GM23338 (cell line): ENCODE results near the gene KLK2. TPM values are rescaled to one million over a fixed set of nuclear protein-coding genes. Genes with fewer than 3 reads are reported as not detected.

ENCODE experiments used
- ATAC-seq: fragments of 200-7000 bp; cut with Tn5 transposase; 3 replicates; pipeline ENCODE4 v1.9.1; 2020
- DNase-seq: peaks from one replicate; pipeline ENCODE4 v3.0.0-alpha.2; 2015; ENCODE audit warnings: low spot score
- H2AFZ ChIP-seq: fragments of 200-600 bp; sonication (generic); 2 replicates; pipeline ENCODE4 v1.8.0; 2016; ENCODE audit warnings: antibody characterized with exemption, mild to moderate bottlenecking, moderate library complexity
- H3F3A ChIP-seq: fragments of 200-600 bp; sonication (generic); replicated peaks from 2 replicates; pipeline ENCODE4 v1.8.0; 2017; ENCODE audit warnings: antibody characterized with exemption, mixed run types, low read depth
- H3K27ac ChIP-seq: fragments of 200-600 bp; sonication (generic); 2 replicates; pipeline ENCODE4 v1.6.1; 2016; ENCODE audit warnings: low read depth
- H3K27me3 ChIP-seq: fragments of 200-600 bp; sonication (generic); 2 replicates; pipeline ENCODE4 v1.8.0; 2016; ENCODE audit warnings: mild to moderate bottlenecking, mixed run types, moderate library complexity; ENCODE audit not compliant: insufficient read depth
- H3K36me3 ChIP-seq: fragments of 200-600 bp; sonication (generic); 2 replicates; pipeline ENCODE4 v1.8.0; 2016; ENCODE audit warnings: mild to moderate bottlenecking; ENCODE audit not compliant: insufficient read depth
- H3K4me1 ChIP-seq: fragments of 200-600 bp; sonication (generic); 2 replicates; pipeline ENCODE4 v1.8.0; 2016; ENCODE audit warnings: mild to moderate bottlenecking, moderate library complexity; ENCODE audit not compliant: insufficient read depth
- H3K4me2 ChIP-seq: fragments of 200-600 bp; sonication (generic); 2 replicates; pipeline ENCODE4 v1.7.1; 2017; ENCODE audit warnings: mixed run types
- H3K4me3 ChIP-seq: fragments of 200-600 bp; sonication (generic); 2 replicates; pipeline ENCODE4 v1.6.1; 2016; ENCODE audit warnings: mixed run types
- H3K79me2 ChIP-seq: fragments of 200-600 bp; sonication (generic); replicated peaks from 2 replicates; pipeline ENCODE4 v1.8.0; 2017; ENCODE audit warnings: mild to moderate bottlenecking; ENCODE audit not compliant: insufficient read depth
- H3K9me2 ChIP-seq: fragments of 200-600 bp; sonication (generic); 2 replicates; pipeline ENCODE4 v1.8.0; 2017; ENCODE audit not compliant: insufficient read depth
- H4K20me1 ChIP-seq: fragments of 200-600 bp; sonication (generic); replicated peaks from 2 replicates; pipeline ENCODE4 v1.8.0; 2017; ENCODE audit warnings: mild to moderate bottlenecking; ENCODE audit not compliant: insufficient read depth
- H3K27ac Mint-ChIP-seq: 2 replicates; pipeline ENCODE4 v1.8.0; 2020; ENCODE audit warnings: inconsistent platforms, mild to moderate bottlenecking, moderate library complexity, mixed read lengths
- H3K27me3 Mint-ChIP-seq: 3 replicates; pipeline ENCODE4 v1.8.0; 2022; ENCODE audit warnings: low read depth, mild to moderate bottlenecking, moderate library complexity, mixed read lengths, inconsistent platforms; ENCODE audit not compliant: insufficient read depth, poor library complexity
- H3K36me3 Mint-ChIP-seq: 3 replicates; pipeline ENCODE4 v1.8.0; 2021; ENCODE audit warnings: low read depth, mild to moderate bottlenecking, inconsistent platforms, moderate library complexity, mixed read lengths
- H3K4me1 Mint-ChIP-seq: 3 replicates; pipeline ENCODE4 v1.8.0; 2020; ENCODE audit warnings: mild to moderate bottlenecking, inconsistent platforms, mixed read lengths
- H3K4me3 Mint-ChIP-seq: 3 replicates; pipeline ENCODE4 v1.8.0; 2021; ENCODE audit warnings: moderate library complexity, mild to moderate bottlenecking, inconsistent platforms, mixed read lengths
- H3K9me3 Mint-ChIP-seq: 3 replicates; pipeline ENCODE4 v1.8.0; 2020; ENCODE audit warnings: moderate library complexity, mild to moderate bottlenecking, inconsistent platforms, mixed read lengths
- EZH2 ChIP-seq: fragments of 200-600 bp; sonication (generic); IDR thresholded peaks from one replicate; pipeline ENCODE4 v1.8.0; 2017; ENCODE audit warnings: antibody characterized with exemption, mild to moderate bottlenecking, low read depth; ENCODE audit not compliant: unreplicated experiment
- POLR2AphosphoS5 ChIP-seq: IDR thresholded peaks from 2 replicates; pipeline ENCODE4 v1.6.1; 2016; ENCODE audit warnings: antibody characterized with exemption, low read depth
- STAT1 ChIP-seq: IDR thresholded peaks from one replicate; pipeline ENCODE4 v1.6.1; 2016; ENCODE audit warnings: antibody characterized with exemption; ENCODE audit not compliant: unreplicated experiment
- polyA plus RNA-seq: library from polyadenylated mRNA; unstranded; fragments of >200 nt; fragmentation: Nextera tagmentation; extraction: Ambion mirVana; gene quantifications from 2 replicates; pipeline ENCODE4 v1.2.1, GENCODE V29; 2016
- total RNA-seq: library from RNA; depleted of rRNA; stranded (reverse); fragments of >200 nt; shearing (Covaris generic); gene quantifications from 2 replicates; pipeline ENCODE4 v1.2.3, GENCODE V29; 2014
- TF ChIP-seq, protein P1 (sequence below): IDR thresholded peaks from 2 replicates; pipeline ENCODE4 v1.6.1; 2016; ENCODE audit warnings: antibody characterized with exemption
- TF ChIP-seq, protein P2 (sequence below), 2 experiments: fragments of 200-600 bp in 1 of 2; sonication (generic) in 1 of 2; conservative IDR thresholded peaks; 2 replicates each; pipeline versions ENCODE4 v1.5.1 to v1.6.1; 2016 to 2017; ENCODE audit warnings: antibody characterized with exemption in 2 of 2, low read depth in 2 of 2, mild to moderate bottlenecking in 2 of 2, moderate library complexity in 1 of 2
- TF ChIP-seq, protein P3 (sequence below): fragments of 250-450 bp; sonication (Bioruptor Pico); IDR thresholded peaks from 2 replicates; pipeline ENCODE4 v1.5.0; 2020; ENCODE audit warnings: mild to moderate bottlenecking, moderate library complexity

The KLK2 gene
- total and polyA plus RNA-seq, 2 experiments from 2014 or later = 0.18 to 0.69 TPM

DNA sequence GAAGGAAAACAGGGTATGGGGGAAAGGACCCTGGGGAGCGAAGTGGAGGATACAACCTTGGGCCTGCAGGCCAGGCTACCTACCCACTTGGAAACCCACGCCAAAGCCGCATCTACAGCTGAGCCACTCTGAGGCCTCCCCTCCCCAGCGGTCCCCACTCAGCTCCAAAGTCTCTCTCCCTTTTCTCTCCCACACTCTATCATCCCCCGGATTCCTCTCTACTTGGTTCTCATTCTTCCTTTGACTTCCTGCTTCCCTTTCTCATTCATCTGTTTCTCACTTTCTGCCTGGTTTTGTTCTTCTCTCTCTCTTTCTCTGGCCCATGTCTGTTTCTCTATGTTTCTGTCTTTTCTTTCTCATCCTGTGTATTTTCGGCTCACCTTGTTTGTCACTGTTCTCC, 15.9 kb upstream of the KLK2 start:
- DNase-seq (no peak), ATAC-seq (no peak)
- Mint-ChIP-seq H3K4me3 (no peak overlapping the region), H3K4me1 (no peaks in the 10 kb centered on the region; the same call in 2 of the 3 replicates), H3K27ac (no peak overlapping the region), H3K27me3 (peaks cover 13% of the 10 kb centered on the region), H3K36me3 (peaks cover 40% of the 10 kb centered on the region), H3K9me3 (peaks cover 90% of the 10 kb centered on the region)
- H3K79me2 ChIP-seq = no peaks in the 10 kb centered on the region
- H3K27me3 ChIP-seq = no peaks in the 10 kb centered on the region
- H3K27ac ChIP-seq = no peak overlapping the region
- TF ChIP-seq POLR2AphosphoS5 (no peak), STAT1 (no peak), EZH2 (no peak)
- TF ChIP-seq, protein P1, sequence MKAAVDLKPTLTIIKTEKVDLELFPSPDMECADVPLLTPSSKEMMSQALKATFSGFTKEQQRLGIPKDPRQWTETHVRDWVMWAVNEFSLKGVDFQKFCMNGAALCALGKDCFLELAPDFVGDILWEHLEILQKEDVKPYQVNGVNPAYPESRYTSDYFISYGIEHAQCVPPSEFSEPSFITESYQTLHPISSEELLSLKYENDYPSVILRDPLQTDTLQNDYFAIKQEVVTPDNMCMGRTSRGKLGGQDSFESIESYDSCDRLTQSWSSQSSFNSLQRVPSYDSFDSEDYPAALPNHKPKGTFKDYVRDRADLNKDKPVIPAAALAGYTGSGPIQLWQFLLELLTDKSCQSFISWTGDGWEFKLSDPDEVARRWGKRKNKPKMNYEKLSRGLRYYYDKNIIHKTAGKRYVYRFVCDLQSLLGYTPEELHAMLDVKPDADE = no peak
- H4K20me1 ChIP-seq = no peaks in the 10 kb centered on the region
- H3F3A ChIP-seq = no peaks in the 10 kb centered on the region
- no peak overlapping the region for H3K4me3 ChIP-seq
- H3K9me2 ChIP-seq = 0 out of 2 replicates have a peak, but pooled peaks cover under 1% of the 10 kb centered on the region
- peaks cover 12% of the 10 kb centered on the region for H3K4me1 ChIP-seq
- H3K4me2 ChIP-seq = no peak overlapping the region
- peak overlapping the region; percentile 93 for H2AFZ ChIP-seq
- H3K36me3 ChIP-seq = no peaks in the 10 kb centered on the region

DNA sequence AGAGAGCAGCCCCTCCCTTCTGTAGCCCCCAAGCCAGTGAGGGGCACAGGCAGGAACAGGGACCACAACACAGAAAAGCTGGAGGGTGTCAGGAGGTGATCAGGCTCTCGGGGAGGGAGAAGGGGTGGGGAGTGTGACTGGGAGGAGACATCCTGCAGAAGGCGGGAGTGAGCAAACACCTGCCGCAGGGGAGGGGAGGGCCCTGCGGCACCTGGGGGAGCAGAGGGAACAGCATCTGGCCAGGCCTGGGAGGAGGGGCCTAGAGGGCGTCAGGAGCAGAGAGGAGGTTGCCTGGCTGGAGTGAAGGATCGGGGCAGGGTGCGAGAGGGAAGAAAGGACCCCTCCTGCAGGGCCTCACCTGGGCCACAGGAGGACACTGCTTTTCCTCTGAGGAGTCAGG, 14.4 kb upstream of the KLK2 start:
- Mint-ChIP-seq H3K27ac (no peak overlapping the region), H3K9me3 (peaks cover 89% of the 10 kb centered on the region), H3K27me3 (peaks cover 13% of the 10 kb centered on the region), H3K4me1 (no peaks in the 10 kb centered on the region; the same call in 2 of the 3 replicates), H3K36me3 (peaks cover 37% of the 10 kb centered on the region), H3K4me3 (no peak overlapping the region)
- Histone ChIP-seq H3K36me3 (no peaks in the 10 kb centered on the region), H3K4me3 (no peak overlapping the region), H3K4me2 (peak overlapping the region; percentile 57; the same call in 1 of the 2 replicates), H4K20me1 (no peaks in the 10 kb centered on the region), H3K27ac (no peak overlapping the region), H3K79me2 (no peaks in the 10 kb centered on the region), H2AFZ (0 out of 2 replicates have a peak overlapping the region, but pooled peaks have one; percentile 63), H3F3A (no peaks in the 10 kb centered on the region), H3K9me2 (no peaks in the 10 kb centered on the region), H3K27me3 (no peaks in the 10 kb centered on the region), H3K4me1 (peaks cover 12% of the 10 kb centered on the region)
- TF ChIP-seq POLR2AphosphoS5 = no peak
- TF ChIP-seq, protein P2, sequence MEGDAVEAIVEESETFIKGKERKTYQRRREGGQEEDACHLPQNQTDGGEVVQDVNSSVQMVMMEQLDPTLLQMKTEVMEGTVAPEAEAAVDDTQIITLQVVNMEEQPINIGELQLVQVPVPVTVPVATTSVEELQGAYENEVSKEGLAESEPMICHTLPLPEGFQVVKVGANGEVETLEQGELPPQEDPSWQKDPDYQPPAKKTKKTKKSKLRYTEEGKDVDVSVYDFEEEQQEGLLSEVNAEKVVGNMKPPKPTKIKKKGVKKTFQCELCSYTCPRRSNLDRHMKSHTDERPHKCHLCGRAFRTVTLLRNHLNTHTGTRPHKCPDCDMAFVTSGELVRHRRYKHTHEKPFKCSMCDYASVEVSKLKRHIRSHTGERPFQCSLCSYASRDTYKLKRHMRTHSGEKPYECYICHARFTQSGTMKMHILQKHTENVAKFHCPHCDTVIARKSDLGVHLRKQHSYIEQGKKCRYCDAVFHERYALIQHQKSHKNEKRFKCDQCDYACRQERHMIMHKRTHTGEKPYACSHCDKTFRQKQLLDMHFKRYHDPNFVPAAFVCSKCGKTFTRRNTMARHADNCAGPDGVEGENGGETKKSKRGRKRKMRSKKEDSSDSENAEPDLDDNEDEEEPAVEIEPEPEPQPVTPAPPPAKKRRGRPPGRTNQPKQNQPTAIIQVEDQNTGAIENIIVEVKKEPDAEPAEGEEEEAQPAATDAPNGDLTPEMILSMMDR (conservative IDR thresholded peaks at IDR 0.05; ENCODE audit: low read depth in 2 of 2) = 0 out of 4 replicates have a peak, but pooled peaks of 1 of the 2 experiments have one; percentile 0
- TF ChIP-seq, protein P3, sequence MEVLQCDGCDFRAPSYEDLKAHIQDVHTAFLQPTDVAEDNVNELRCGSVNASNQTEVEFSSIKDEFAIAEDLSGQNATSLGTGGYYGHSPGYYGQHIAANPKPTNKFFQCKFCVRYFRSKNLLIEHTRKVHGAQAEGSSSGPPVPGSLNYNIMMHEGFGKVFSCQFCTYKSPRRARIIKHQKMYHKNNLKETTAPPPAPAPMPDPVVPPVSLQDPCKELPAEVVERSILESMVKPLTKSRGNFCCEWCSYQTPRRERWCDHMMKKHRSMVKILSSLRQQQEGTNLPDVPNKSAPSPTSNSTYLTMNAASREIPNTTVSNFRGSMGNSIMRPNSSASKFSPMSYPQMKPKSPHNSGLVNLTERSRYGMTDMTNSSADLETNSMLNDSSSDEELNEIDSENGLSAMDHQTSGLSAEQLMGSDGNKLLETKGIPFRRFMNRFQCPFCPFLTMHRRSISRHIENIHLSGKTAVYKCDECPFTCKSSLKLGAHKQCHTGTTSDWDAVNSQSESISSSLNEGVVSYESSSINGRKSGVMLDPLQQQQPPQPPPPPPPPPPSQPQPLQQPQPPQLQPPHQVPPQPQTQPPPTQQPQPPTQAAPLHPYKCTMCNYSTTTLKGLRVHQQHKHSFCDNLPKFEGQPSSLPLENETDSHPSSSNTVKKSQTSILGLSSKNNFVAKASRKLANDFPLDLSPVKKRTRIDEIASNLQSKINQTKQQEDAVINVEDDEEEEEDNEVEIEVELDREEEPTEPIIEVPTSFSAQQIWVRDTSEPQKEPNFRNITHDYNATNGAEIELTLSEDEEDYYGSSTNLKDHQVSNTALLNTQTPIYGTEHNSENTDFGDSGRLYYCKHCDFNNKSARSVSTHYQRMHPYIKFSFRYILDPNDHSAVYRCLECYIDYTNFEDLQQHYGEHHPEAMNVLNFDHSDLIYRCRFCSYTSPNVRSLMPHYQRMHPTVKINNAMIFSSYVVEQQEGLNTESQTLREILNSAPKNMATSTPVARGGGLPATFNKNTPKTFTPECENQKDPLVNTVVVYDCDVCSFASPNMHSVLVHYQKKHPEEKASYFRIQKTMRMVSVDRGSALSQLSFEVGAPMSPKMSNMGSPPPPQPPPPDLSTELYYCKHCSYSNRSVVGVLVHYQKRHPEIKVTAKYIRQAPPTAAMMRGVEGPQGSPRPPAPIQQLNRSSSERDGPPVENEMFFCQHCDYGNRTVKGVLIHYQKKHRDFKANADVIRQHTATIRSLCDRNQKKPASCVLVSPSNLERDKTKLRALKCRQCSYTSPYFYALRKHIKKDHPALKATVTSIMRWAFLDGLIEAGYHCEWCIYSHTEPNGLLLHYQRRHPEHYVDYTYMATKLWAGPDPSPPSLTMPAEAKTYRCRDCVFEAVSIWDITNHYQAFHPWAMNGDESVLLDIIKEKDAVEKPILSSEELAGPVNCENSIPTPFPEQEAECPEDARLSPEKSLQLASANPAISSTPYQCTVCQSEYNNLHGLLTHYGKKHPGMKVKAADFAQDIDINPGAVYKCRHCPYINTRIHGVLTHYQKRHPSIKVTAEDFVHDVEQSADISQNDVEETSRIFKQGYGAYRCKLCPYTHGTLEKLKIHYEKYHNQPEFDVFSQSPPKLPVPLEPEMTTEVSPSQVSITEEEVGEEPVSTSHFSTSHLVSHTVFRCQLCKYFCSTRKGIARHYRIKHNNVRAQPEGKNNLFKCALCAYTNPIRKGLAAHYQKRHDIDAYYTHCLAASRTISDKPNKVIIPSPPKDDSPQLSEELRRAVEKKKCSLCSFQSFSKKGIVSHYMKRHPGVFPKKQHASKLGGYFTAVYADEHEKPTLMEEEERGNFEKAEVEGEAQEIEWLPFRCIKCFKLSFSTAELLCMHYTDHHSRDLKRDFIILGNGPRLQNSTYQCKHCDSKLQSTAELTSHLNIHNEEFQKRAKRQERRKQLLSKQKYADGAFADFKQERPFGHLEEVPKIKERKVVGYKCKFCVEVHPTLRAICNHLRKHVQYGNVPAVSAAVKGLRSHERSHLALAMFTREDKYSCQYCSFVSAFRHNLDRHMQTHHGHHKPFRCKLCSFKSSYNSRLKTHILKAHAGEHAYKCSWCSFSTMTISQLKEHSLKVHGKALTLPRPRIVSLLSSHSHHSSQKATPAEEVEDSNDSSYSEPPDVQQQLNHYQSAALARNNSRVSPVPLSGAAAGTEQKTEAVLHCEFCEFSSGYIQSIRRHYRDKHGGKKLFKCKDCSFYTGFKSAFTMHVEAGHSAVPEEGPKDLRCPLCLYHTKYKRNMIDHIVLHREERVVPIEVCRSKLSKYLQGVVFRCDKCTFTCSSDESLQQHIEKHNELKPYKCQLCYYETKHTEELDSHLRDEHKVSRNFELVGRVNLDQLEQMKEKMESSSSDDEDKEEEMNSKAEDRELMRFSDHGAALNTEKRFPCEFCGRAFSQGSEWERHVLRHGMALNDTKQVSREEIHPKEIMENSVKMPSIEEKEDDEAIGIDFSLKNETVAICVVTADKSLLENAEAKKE (CRISPR knock-in tag) = no peak
- ATAC-seq (peak; percentile 89), DNase-seq (peak; percentile 63)
